SU-DHL-6 (cell line): ENCODE measurements around the gene CD247.
A peak's percentile ranks its signal among the peaks of the same experiment; 100 is the strongest.

Experiments
- CTCF ChIP-seq: fragments of 200-600 bp; sonication (generic); IDR thresholded peaks from one replicate; pipeline ENCODE4 v1.5.1; 2017; ENCODE audit warnings: antibody characterized with exemption, mild to moderate bottlenecking, low read length, moderate library complexity; ENCODE audit not compliant: insufficient read depth, poor library complexity, severe bottlenecking
- EZH2phosphoT487 ChIP-seq: fragments of 200-600 bp; sonication (generic), shearing (Covaris generic); conservative IDR thresholded peaks from 2 replicates; pipeline ENCODE4 v1.6.1; 2018; ENCODE audit warnings: mild to moderate bottlenecking, antibody characterized with exemption, low read length, moderate library complexity, mixed read lengths

DNA sequence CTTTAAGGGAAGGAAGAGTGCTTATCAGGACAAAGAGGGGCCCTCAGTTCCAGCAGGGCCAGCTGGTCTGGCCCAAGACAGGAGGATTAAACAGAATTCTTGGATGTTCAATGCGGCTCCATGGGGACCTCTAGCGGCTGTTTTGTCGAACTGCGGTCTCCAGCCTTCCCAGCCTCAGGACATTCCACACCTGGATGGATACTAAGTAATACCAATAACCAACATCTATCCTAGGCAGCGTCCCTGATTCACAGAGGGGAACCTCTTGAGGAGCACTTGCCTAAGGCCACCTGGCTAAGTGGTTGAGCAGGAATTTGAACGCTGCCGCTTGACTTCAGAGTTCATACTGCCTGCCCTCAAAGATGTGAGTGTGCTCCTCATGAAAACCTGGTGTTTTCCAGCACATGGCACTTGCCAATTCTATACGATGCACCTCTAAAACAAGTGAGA lies 15.5 kb upstream of the CD247 start:
- TF ChIP-seq EZH2phosphoT487 (no peak), CTCF (peak; percentile 92)
